ENCODE data around the gene NCAPG2.
"Not testable (repeated sequence)": the region's sequence is repeated elsewhere in the genome, so short reads cannot be mapped to it uniquely, and the experiment has no call there.

Gene NCAPG2

GRCh38 chr7:158626289-158626688 lies 78.3 kb downstream of the NCAPG2 start:
- not testable (repeated sequence) for DNase-seq (ENCODE audit: low read depth)

- no peak for DNase-seq (ENCODE audit: low read depth)
Observed at GRCh38 chr7:158623241-158623640, 81.4 kb downstream of the NCAPG2 start.

- DNase-seq (ENCODE audit: low read depth): no peak
Observed at GRCh38 chr7:158620839-158621441, 83.7 kb downstream of the NCAPG2 start.

GRCh38 chr7:158620418-158620817 lies 84.2 kb downstream of the NCAPG2 start:
- no peak for DNase-seq (ENCODE audit: low read depth)

GRCh38 chr7:158618745-158619140 lies 85.9 kb downstream of the NCAPG2 start:
- no peak for DNase-seq (ENCODE audit: low read depth)

- DNase-seq (ENCODE audit: low read depth): no peak
Observed at GRCh38 chr7:158617737-158618128, 86.9 kb downstream of the NCAPG2 start.

GRCh38 chr7:158616050-158616449 lies 88.6 kb downstream of the NCAPG2 start:
- DNase-seq (ENCODE audit: low read depth): no peak

GRCh38 chr7:158614700-158615099 lies 89.9 kb downstream of the NCAPG2 start:
- DNase-seq (ENCODE audit: low read depth): no peak

GRCh38 chr7:158613481-158613880 lies 91.1 kb downstream of the NCAPG2 start:
- DNase-seq (ENCODE audit: low read depth): no peak

GRCh38 chr7:158612546-158612945 lies 92.1 kb downstream of the NCAPG2 start:
- DNase-seq (ENCODE audit: low read depth): no peak

GRCh38 chr7:158611541-158611940 lies 93.1 kb downstream of the NCAPG2 start:
- DNase-seq (ENCODE audit: low read depth): no peak

GRCh38 chr7:158609313-158609974 lies 95.2 kb downstream of the NCAPG2 start:
- no peak for DNase-seq (ENCODE audit: low read depth)

GRCh38 chr7:158607563-158607962 lies 97.0 kb downstream of the NCAPG2 start:
- no peak for DNase-seq (ENCODE audit: low read depth)

- DNase-seq (ENCODE audit: low read depth): no peak
Observed at GRCh38 chr7:158606671-158607424, 97.8 kb downstream of the NCAPG2 start.

GRCh38 chr7:158606129-158606528 lies 98.5 kb downstream of the NCAPG2 start:
- DNase-seq (ENCODE audit: low read depth): no peak

GRCh38 chr7:158603773-158604755 lies 100.5 kb downstream of the NCAPG2 start:
- DNase-seq (ENCODE audit: low read depth): no peak

GRCh38 chr7:158602905-158603772 lies 101.5 kb downstream of the NCAPG2 start:
- no peak for DNase-seq (ENCODE audit: low read depth)

- DNase-seq (ENCODE audit: low read depth): no peak
Observed at GRCh38 chr7:158602041-158602440, 102.6 kb downstream of the NCAPG2 start.

- DNase-seq (ENCODE audit: low read depth): no peak
Observed at GRCh38 chr7:158601090-158601489, 103.5 kb downstream of the NCAPG2 start.

GRCh38 chr7:158596745-158597144 lies 107.9 kb downstream of the NCAPG2 start:
- DNase-seq (ENCODE audit: low read depth): no peak

GRCh38 chr7:158596309-158596708 lies 108.3 kb downstream of the NCAPG2 start:
- no peak for DNase-seq (ENCODE audit: low read depth)

Measured in activated T-helper 9 cell treated with anti-CD3 and anti-CD28 coated beads, Interleukin-2, amount 50 U/mL, for 16 hours (primary cell).